Right lobe of liver (tissue), 4 donors: ENCODE data around the gene DNAH2.

ENCODE experiments used
- CTCF ChIP-seq, 4 donors: fragments of 200-600 bp in 3 of 4; fragments of 450-650 bp in 1 of 4; IDR thresholded peaks; one replicate each; pipeline versions ENCODE4 v1.5.1 to v1.8.0; 2016 to 2022; ENCODE audit warnings: antibody characterized with exemption in 4 of 4, mild to moderate bottlenecking in 2 of 4
- POLR2A ChIP-seq: fragments of 450-650 bp; IDR thresholded peaks from one replicate; pipeline ENCODE4 v1.6.1; 2017; ENCODE audit warnings: antibody characterized with exemption, mild to moderate bottlenecking
- donor health status: DM: no; HTN: no; CAD: no.
- donor health status: DM: no; HTN: no; CAD: no.
- donor health status: DM: no; HTN: yes; CAD: no.

GRCh38 chr17:7716901-7717755 lies at the start of gene DNAH2:
- TF ChIP-seq CTCF (IDR thresholded peaks at IDR 0.05) (peak; percentile 28 to 50 (median 36)), POLR2A (no peak)
